GM12872 (cell line): ENCODE results near the gene PAEP.
A peak's percentile ranks its signal among the peaks of the same experiment; 100 is the strongest.

Experiments
- TF ChIP-seq, protein P1 (sequence below): IDR thresholded peaks from 3 replicates; pipeline ENCODE4 v1.5.1; 2011; ENCODE audit warnings: low read depth, mild to moderate bottlenecking, low read length, moderate library complexity; ENCODE audit not compliant: insufficient read depth

Gene PAEP

DNA sequence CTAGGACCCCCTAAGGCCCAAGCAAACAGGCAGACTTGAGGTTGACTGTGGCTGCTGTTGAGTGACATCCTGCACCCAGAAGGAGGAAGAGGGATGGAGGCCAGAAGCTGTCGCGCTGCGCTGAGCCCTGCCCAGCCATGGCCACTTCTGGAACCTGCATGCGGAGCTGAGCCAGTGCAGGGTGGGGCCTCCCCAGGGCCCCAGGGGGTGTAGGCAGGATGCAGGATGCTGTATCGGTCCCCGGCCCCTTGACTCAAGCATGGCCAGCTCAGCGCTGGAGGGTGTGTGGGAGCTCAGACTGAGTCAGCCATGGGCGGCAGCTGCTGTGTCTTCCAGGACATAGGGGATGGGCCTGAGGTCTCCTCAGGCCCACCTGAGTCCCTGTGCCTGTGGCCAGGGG is 50.9 kb downstream of the PAEP start:
- TF ChIP-seq, protein P1, sequence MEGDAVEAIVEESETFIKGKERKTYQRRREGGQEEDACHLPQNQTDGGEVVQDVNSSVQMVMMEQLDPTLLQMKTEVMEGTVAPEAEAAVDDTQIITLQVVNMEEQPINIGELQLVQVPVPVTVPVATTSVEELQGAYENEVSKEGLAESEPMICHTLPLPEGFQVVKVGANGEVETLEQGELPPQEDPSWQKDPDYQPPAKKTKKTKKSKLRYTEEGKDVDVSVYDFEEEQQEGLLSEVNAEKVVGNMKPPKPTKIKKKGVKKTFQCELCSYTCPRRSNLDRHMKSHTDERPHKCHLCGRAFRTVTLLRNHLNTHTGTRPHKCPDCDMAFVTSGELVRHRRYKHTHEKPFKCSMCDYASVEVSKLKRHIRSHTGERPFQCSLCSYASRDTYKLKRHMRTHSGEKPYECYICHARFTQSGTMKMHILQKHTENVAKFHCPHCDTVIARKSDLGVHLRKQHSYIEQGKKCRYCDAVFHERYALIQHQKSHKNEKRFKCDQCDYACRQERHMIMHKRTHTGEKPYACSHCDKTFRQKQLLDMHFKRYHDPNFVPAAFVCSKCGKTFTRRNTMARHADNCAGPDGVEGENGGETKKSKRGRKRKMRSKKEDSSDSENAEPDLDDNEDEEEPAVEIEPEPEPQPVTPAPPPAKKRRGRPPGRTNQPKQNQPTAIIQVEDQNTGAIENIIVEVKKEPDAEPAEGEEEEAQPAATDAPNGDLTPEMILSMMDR: no peak

DNA sequence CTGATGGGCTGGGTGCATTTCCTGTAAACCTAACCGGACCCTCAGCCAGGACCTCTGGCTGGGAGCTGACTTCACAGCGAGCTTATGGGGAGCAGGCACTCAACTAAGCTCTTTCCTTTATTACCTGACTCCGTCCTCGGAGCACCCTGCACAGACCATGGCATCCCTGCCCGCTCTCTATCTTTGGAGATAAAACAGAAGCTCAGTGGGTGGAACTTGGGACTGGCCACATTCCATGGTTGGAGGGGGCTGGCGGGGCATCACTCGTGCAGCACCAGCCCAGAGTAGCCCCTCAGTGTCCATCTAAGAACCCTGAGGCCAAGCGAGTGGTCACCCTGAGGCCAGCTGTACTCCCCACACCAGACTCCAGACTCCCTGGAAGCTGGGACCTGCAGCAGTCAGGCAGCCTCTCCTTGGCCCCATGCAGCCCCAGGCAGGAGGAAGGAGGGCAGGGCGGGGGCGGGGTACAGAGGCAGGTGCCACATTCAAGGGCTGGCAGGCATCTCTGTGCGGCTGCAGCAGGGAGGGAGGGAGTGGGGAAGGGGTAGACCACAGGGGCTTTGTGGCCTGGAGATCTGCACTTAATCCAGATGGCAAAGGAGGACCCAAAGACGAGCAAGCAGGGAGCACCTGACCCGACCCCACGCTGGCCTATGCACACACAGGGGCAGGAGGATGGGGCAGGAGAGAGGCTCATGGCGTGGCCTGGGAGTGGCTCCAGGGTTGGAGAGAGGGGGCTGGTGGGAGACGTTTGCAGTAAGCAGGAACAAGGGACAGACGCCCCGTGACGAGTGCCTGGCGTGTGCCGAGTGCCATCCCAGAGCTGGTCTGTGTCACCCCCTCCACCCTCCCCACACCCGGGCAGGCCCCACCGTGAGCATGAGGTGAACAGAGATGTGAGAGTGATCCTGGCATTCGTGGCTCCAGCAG is 51.7 kb downstream of the PAEP start:
- TF ChIP-seq, protein P1: no peak

DNA sequence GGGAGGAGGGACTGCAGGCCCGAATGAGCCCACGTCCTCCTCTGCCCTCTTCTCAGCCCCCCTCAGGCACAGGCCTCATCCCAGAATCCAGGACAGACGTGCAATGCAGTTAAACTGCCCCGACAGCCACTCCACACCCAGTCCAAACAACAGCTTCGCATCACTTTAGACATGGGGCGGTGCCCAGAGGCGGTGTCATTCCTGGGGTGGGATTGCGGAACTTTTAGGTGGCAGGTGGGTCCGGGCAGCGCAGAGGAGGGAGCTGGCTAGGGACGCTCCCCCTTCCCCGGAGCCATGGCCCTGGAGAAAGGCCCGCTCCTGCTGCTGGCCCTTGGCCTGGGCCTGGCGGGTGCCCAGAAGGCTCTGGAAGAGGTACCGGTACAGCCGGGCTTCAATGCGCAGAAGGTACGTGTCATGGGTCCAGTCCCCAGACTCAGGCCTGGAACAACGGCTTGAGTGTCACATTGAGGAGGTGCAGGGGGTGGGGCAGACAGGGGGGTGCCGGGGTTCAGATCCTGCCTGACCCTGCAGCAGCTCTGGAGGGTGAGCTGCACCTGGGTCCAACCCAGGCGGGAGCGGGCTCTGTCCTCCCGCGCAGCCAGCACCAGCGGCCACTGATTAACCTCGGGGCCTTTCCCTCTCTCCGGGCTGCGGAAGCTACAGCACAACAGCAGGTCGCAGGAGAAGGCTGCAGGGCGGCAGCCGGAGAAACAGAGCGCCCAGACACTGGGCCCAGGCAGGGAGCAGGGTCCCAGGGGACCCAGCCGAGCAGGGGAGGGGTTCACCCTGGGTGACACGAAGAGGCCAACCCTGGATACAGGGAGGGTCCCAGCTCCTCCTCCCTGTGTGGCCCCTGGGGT is 52.6 kb downstream of the PAEP start:
- TF ChIP-seq, protein P1: no peak

DNA sequence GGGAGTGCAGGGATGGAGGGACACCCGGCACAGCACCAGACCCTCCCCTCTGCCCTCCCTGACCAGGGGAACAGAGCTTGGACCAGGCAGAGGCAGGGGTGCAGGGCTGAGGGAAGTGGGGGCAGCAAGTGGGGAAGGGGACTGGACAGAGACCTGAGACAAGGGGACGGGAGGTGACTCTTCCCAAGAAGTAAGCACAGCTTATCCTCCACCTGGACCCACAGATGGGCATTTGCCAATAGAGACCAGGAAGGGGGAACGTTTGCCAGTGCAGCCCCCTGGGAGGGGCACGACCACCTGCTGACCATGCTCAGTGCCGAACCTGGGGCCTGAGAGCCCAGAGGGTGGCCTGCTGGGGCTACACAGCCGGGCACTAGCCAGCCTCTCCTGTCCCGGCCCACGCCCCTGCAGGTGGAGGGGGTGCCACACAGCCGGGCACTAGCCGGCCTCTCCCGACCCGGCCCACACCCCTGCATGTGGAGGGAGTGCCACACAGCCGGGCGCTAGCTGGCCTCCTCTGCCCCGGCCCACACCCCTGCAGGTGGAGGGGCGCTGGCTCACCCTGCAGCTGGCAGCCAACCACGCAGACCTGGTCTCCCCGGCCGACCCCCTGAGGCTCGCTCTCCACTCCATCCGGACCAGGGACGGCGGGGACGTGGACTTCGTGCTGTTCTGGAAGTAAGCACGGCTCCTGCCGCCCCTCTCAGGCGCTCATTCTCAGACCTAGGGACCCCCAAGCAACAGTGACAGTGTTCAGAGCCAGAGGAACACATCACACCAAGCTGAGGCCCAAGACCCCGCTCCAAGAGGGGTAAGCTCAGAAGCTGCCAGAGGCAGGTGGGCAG is 53.5 kb downstream of the PAEP start:
- TF ChIP-seq, protein P1: no peak

DNA sequence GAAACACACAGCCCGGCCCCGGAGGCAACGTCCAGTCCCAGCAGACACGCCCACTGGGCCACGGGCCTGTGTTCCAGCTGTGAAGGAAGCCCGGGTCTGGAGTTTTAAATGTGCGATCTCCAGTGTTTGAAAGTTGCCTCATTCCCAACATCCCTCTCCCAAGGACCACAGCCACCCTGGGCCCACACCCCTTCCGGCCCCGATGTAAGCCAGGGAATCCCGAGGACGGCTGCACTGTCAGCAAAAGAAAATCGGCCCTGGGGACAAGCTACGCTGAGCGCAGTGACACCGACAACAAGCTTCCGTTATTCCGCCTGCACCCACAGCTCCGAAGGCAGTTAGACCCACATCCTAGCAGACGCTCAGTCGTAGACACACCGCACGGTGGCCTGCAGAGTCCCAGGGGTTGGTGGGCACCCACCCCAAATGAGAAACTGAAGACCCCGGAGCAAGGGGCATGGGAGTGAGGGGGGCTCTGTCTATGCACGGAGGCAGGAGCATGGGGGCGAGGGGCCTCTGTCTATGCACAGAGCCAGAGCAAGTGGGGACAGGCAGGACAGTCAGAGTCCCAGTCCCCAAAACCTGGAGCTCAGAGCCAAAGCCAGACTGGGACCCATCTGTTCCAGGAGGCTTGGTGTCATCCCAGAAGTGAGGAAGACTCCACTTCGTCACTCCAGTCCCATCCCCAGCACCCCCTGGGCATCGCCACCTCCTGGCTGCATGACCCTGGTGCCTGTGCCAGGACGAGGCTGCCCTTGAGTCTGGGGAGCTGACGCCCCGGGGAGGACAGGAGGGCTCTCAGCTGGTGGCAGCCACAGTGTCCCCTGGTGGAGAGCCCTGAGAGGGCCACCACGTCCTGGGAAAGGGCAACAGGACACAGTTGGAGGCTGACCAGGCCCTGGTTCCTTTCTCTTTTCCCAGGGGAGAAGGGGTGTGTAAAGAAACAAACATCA is 54.4 kb downstream of the PAEP start:
- TF ChIP-seq, protein P1: 0 out of 3 replicates have a peak, but pooled peaks have one; percentile 16
